ENCODE results near the gene BICD1.
"Not testable (repeated sequence)": the region's sequence is repeated elsewhere in the genome, so short reads cannot be mapped to it uniquely, and the experiment has no call there.

BICD1 gene

GRCh38 chr12:32146074-32146873 is 39.6 kb downstream of the BICD1 start:
- no peak for DNase-seq

DNA sequence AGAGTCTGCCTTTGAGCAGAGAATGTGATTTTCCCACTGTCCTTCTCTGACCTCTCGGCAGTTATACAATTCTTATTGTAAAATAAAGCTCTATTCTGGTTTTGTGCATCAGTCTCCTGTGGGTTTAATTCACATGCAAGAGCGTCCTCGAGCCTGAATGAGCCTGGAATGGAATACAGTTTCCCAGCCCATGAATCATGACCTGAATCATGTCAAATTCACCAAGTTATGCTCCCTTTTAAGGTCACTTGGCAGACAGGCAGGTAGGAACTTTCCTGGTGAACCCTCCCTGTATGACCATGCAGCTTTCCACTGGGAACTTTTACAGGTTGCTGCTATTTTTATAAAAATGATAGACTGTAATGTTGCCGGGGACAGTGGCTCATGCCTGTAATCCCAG is 41.7 kb downstream of the BICD1 start:
- DNase-seq: peak; percentile 48

GRCh38 chr12:32149489-32149888 is 42.8 kb downstream of the BICD1 start:
- no peak for DNase-seq

DNA sequence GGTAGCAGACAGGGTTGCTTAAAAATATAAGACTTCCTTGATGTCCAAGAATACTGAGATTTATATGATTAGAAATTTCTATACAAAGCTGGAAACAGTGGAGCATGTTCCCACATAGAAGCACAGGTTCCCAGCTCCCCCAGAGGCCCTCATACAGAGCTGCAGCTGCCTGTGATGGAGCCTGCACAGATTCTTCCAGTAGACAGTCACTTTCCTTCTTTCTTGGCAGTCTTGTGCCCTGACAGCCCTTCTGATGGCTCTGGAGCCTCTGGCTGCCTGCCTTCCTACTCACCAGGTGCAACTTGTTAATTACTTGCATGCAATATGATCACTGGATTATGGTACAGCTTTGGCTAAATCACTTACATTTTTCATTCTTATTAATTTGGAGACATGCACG is 44.4 kb downstream of the BICD1 start:
- DNase-seq: no peak

- no peak for DNase-seq
Observed at GRCh38 chr12:32151552-32151951, 44.9 kb downstream of the BICD1 start.

GRCh38 chr12:32155041-32155440 is 48.4 kb downstream of the BICD1 start:
- DNase-seq: no peak

- DNase-seq: no peak
Observed at GRCh38 chr12:32155961-32156529, 49.4 kb downstream of the BICD1 start.

GRCh38 chr12:32158525-32158924 is 51.9 kb downstream of the BICD1 start:
- DNase-seq: no peak

GRCh38 chr12:32159381-32159780 is 52.7 kb downstream of the BICD1 start:
- DNase-seq: no peak

DNA sequence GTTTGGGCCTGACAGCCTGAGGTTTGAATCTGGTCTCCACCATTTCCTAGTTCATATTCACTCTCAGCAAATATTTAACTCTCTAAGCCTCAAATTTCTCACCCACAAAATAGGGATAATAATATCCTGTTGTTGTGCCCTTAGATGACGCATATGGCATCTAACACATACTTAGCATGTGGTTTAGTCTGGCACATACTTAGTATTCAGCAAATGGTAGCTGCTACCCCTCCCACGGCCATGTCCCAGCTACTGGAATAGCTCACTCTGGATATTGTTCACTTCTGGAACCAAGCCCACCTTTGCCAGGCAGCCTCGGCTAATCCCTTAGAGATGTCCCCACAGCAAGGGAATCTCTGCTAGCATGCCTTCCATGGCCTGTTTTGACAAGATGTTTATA is 53.3 kb downstream of the BICD1 start:
- DNase-seq: no peak

DNA sequence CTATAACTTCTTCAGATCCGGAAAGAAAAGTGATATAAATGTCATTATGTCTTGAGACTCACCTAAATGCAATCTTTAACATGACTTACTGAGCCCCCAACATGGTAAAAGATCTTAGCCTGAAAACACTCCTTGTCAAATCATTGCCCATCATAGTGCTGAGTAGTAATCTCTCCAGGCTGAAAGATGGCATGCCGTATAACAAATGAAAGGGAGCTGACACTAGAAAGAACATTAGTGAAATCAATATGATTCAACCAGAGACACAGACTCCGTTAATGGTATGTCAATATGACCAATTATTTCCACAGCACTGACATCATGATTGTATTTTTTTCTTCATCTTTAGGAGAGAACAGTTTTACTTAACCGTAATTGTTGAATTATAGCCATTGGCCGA is 54.4 kb downstream of the BICD1 start:
- DNase-seq: no peak

DNA sequence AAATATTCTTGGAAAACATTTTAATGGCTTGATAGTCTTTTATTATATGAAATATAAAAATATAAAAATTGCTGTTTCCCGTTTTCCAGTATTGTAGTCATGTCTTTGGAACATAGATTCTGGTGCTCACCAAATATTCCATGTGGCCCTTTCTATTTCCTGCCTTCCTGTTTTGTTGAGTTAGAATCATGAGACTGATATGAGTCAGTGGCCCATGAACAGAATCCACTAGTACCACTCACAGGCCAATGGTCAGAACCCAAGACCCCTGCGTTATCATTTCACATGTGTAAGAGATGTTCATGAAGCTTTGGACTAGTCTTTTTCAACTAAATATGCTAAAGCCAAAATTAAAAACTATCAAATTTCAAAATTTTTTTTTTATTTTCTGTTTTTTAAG is 56.9 kb downstream of the BICD1 start:
- DNase-seq: no peak

DNA sequence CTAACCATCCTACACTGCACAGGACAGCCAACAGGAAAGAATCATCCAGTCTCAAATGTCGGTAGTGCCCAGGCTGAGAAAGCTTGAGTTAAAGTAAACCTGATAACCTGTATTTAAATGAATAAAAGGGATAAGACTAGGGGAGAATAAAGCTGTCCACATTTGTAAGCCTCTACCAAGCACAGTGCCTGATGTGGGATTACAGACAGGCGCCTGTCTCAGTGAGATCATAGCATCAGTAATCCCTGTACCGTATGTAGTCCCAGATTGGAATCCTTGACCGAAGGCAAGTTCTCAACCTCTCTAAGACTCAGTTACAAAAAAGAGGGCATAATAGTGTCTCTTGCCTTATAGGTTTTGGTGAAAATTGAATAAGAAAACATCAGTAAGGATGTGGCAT is 59.9 kb downstream of the BICD1 start:
- no peak for DNase-seq

GRCh38 chr12:32170437-32170998 is 63.9 kb downstream of the BICD1 start:
- DNase-seq: no peak

- no peak for DNase-seq
Observed at GRCh38 chr12:32171211-32171610, 64.6 kb downstream of the BICD1 start.

- no peak for DNase-seq
Observed at GRCh38 chr12:32176606-32177005, 70.0 kb downstream of the BICD1 start.

DNA sequence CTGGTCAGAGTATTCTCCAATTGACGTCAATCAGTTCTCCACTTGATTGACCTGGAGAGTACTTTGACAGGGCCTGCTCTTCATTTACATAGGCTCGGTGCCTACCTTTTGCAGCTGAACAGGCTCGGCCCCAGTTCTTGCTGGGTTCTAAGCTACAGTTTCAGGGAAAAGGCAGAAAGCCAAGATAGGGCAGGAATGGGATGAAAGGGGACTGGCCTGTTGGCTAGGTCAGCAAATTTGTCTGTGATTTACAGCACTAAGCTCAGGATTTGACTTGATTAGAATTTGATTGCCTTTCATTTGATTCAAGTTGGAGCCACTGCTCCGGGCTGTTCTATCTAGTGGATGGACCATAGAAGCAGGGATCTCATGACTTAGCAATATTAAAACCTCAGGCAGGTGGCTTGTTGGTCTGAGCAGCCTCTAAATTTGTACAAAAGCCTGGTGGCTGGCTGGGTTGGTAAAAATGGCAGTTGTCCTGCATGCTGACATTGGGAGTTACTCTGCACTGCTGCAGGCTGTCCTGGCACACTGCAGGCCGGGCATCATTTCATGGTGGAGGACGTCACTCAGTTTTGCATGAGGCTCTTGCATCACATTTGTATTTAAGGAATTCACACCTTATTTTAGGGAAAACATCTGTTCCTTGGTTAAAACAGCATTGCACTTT is 71.8 kb downstream of the BICD1 start:
- DNase-seq: no peak

DNA sequence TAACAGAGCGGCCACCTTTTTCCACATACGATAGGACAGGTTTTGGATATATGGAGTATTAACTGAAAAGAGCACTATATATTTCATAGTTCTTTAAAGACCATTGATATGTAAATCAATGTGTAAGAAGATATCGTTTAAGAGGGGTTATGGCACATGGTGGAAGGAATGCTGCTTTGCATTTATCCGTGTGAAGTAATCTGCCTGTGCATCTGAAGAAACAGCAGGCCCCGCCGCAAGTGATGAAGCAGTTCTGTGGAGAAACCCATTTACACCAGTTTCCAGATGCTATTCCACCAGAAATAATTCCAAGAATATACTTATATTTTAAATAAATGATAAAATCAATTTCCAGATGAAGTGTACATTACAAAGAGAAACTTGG is 72.4 kb downstream of the BICD1 start:
- no peak for DNase-seq

DNA sequence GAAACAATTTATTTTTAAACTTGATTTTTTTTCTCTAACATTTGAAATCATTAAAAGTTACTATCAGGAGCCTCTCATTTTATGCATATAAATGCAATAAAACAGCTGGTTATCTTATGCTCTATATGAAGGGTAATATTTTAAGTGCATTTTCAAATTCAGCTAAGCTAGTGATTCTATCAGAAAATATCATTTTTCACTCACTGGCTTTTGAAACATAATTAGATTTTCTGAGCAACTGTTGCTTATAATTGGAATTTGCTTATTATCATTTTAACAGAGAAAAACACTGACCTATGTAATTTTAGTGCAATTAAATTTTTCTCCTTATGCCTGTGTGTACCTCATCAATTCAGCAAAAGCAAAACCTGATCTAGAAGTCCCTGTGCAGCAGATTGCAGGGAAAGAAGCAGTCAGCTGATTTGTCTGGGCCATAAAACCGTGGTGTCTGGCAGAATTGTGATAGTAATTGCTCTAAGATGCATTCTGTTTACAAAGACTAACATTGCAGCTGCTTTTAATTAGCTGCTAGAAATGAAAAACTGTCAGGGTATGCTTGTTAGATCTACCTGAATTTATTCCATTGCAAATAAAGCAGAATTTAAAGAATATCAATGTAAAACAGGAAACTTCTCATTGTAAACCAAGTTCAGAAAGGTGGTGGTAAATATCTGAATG is 75.0 kb downstream of the BICD1 start:
- no peak for DNase-seq

- DNase-seq: peak; percentile 5
Observed at GRCh38 chr12:32183650-32184049, 77.0 kb downstream of the BICD1 start.

GRCh38 chr12:32187127-32187526 is 80.5 kb downstream of the BICD1 start:
- not testable (repeated sequence) for DNase-seq

DNA sequence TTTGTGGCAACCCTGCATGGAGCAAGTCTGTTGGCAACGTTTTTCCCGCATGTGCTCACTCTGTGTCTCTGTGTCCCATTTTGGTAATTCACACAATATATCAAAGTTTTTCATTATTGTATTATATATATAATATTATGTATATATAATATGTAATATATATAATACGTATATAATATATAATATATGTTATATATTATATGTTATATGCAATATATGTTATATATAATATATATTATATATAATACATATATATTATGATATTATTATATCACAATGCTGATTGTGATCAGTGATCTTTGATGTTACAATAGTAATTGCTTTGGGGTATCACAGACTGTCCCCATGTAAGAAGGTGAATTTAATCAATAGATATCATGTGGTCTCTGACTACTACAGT is 84.8 kb downstream of the BICD1 start:
- DNase-seq: no peak

Measured in kidney glomerular epithelial cell (primary cell).